ENCODE data around the gene UNKL. TPM values are rescaled to one million over a fixed set of nuclear protein-coding genes. Genes with fewer than 3 reads are reported as not detected.

UNKL gene
- total RNA-seq, 1 experiment from 2014 or later: 112 TPM

DNA sequence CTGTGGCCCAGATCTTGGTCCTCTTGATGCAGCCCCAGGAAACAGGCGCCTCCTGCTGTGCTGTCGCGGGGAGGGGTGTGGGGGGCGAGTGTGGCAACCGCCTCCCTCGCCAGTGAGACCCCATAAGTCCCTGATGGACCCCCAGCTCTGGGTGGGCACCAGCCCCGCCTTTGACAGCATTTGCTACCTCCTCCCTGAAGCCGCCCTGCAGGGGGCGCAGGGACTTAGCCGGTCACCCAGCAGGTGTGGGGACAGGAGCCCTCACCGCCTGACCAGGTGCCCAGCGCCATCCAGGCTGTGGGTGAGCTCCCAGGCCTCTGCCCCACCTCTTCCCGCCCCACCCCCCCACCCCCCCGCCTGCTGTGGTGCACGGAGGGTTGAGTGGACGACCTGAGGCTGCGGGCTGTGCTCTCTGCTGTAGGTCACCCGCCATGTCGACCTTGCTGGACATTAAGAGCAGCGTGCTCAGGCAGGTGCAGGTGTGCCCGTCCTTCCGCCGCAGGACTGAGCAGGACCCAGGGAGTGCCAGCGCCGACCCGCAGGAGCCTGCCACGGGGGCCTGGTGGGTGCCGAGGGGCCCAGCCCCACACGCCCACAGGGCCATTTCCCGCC is 76.3 kb downstream of the UNKL start:
- no peaks in the 10 kb centered on the region for H3F3A ChIP-seq (ENCODE audit: insufficient read depth, low read depth)
- CTCF ChIA-PET: no interaction called here
- BruUV-seq (replicated peaks): no TSS peak

DNA sequence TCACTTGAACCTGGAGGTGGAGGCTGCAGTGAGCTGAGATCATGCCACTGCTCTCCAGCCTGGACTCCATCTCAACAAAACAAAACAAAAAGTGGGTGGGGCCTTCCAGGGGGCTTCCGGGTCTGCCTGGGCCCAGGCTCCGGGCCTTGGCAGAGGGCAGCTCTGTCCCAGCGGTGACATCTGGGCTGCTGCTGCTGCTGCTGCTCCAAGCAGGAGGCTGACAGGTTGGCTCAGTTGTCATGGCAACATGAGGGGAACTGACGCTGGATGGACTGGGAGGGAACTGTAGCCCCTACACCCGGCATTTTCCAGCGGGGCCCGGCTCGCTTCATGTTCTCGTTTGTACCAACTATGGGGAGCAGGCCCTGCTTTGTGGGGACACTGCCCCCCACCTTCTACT is 77.0 kb downstream of the UNKL start:
- Histone ChIP-seq H3K27me3 (ENCODE audit: insufficient read depth, low read depth) (no peaks in the 10 kb centered on the region), H3K4me1 (replicated peaks; ENCODE audit: insufficient read depth) (peaks cover 4% of the 10 kb centered on the region; the same call in 1 of the 2 replicates), H3K4me2 (no peak overlapping the region), H3K79me2 (ENCODE audit: low read depth) (no peaks in the 10 kb centered on the region), H3K9me2 (ENCODE audit: insufficient read depth) (no peaks in the 10 kb centered on the region), H4K20me1 (ENCODE audit: insufficient read depth) (no peaks in the 10 kb centered on the region), H3K27ac (no peak overlapping the region), H3K4me3 (no peak overlapping the region), H3K9me3 (ENCODE audit: insufficient read depth, low read depth) (no peaks in the 10 kb centered on the region), H3K36me3 (ENCODE audit: low read depth) (no peaks in the 10 kb centered on the region), H2AFZ (no peak overlapping the region), H3F3A (ENCODE audit: insufficient read depth, low read depth) (no peaks in the 10 kb centered on the region)
- no TSS peak for BruUV-seq (replicated peaks)
- CTCF ChIA-PET: no interaction called here
- POLR2A ChIA-PET (ENCODE audit: unreplicated experiment): no interaction called here
- intact Hi-C loops (cut with micrococcal nuclease; ENCODE audit: unreplicated experiment): no loop called here
- no peak for DNase-seq
- TF ChIP-seq, protein P1, sequence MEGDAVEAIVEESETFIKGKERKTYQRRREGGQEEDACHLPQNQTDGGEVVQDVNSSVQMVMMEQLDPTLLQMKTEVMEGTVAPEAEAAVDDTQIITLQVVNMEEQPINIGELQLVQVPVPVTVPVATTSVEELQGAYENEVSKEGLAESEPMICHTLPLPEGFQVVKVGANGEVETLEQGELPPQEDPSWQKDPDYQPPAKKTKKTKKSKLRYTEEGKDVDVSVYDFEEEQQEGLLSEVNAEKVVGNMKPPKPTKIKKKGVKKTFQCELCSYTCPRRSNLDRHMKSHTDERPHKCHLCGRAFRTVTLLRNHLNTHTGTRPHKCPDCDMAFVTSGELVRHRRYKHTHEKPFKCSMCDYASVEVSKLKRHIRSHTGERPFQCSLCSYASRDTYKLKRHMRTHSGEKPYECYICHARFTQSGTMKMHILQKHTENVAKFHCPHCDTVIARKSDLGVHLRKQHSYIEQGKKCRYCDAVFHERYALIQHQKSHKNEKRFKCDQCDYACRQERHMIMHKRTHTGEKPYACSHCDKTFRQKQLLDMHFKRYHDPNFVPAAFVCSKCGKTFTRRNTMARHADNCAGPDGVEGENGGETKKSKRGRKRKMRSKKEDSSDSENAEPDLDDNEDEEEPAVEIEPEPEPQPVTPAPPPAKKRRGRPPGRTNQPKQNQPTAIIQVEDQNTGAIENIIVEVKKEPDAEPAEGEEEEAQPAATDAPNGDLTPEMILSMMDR (conservative IDR thresholded peaks at IDR 0.05): no peak
- no peak for TF ChIP-seq EZH2 (IDR thresholded peaks at IDR 0.05; ENCODE audit: low read depth)

More for the DNA sequence above, 76.3 kb downstream of the UNKL start:
- Histone ChIP-seq H3K4me3 (no peak overlapping the region), H2AFZ (no peak overlapping the region), H3K79me2 (ENCODE audit: low read depth) (no peaks in the 10 kb centered on the region), H3K27ac (no peak overlapping the region), H3K36me3 (ENCODE audit: low read depth) (no peaks in the 10 kb centered on the region), H3K4me2 (no peak overlapping the region), H4K20me1 (ENCODE audit: insufficient read depth) (no peaks in the 10 kb centered on the region), H3K9me2 (ENCODE audit: insufficient read depth) (no peaks in the 10 kb centered on the region), H3K9me3 (ENCODE audit: insufficient read depth, low read depth) (no peaks in the 10 kb centered on the region), H3K27me3 (ENCODE audit: insufficient read depth, low read depth) (no peaks in the 10 kb centered on the region), H3K4me1 (replicated peaks; ENCODE audit: insufficient read depth) (0 out of 2 replicates have a peak, but pooled peaks cover 5% of the 10 kb centered on the region)
- POLR2A ChIA-PET (ENCODE audit: unreplicated experiment): interaction anchor here (0.6 kb wide), 1 partner anchor 9 kb away, joined by 4 read pairs; no protein-coding TSS in a partner anchor
- intact Hi-C loops (cut with micrococcal nuclease; ENCODE audit: unreplicated experiment): no loop called here
- no peak for TF ChIP-seq EZH2 (IDR thresholded peaks at IDR 0.05; ENCODE audit: low read depth)
- TF ChIP-seq, protein P1 (conservative IDR thresholded peaks at IDR 0.05): peak; percentile 70
- peak in 1 of 2 experiments; percentile 48 for DNase-seq

DNA sequence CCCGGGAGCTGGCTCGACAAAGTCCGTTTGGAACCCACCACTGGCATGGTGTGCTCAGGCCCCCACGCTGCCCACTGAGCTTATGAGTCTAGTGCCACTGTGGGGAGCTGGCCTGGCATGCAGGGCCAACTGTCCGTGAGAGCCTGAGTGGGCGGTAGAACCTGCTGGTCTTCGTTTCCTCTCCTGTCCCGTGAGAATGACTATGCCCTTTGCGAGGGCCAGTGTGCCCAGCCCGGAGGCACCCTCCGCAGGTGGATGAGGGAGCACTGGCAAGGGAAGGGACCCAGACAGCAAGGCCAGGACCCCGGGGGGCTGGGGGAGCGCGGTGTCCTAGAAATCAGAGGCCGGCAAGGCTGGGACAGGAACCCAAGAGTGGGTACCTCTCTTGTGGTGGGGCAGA is 77.9 kb downstream of the UNKL start:
- ChIA-PET POLR2A (ENCODE audit: unreplicated experiment) (no interaction called here), CTCF (no interaction called here)
- Histone ChIP-seq H3K9me3 (ENCODE audit: insufficient read depth, low read depth) (no peaks in the 10 kb centered on the region), H3F3A (ENCODE audit: insufficient read depth, low read depth) (no peaks in the 10 kb centered on the region), H3K27ac (no peak overlapping the region), H3K4me1 (replicated peaks; ENCODE audit: insufficient read depth) (peaks cover 10% of the 10 kb centered on the region), H3K36me3 (ENCODE audit: low read depth) (no peaks in the 10 kb centered on the region), H3K4me3 (no peak overlapping the region), H3K9me2 (ENCODE audit: insufficient read depth) (no peaks in the 10 kb centered on the region), H2AFZ (no peak overlapping the region), H3K4me2 (no peak overlapping the region), H3K27me3 (ENCODE audit: insufficient read depth, low read depth) (no peaks in the 10 kb centered on the region), H3K79me2 (ENCODE audit: low read depth) (no peaks in the 10 kb centered on the region), H4K20me1 (ENCODE audit: insufficient read depth) (no peaks in the 10 kb centered on the region)
- no peak for TF ChIP-seq EZH2 (IDR thresholded peaks at IDR 0.05; ENCODE audit: low read depth)
- TF ChIP-seq, protein P1 (conservative IDR thresholded peaks at IDR 0.05): no peak
- intact Hi-C loops (cut with micrococcal nuclease; ENCODE audit: unreplicated experiment): no loop called here
- DNase-seq: no peak
- no TSS peak for BruUV-seq (replicated peaks)

All from PC-9 (cell line).